Measurements from ENCODE around the gene MICALL1.

MICALL1 gene

DNA sequence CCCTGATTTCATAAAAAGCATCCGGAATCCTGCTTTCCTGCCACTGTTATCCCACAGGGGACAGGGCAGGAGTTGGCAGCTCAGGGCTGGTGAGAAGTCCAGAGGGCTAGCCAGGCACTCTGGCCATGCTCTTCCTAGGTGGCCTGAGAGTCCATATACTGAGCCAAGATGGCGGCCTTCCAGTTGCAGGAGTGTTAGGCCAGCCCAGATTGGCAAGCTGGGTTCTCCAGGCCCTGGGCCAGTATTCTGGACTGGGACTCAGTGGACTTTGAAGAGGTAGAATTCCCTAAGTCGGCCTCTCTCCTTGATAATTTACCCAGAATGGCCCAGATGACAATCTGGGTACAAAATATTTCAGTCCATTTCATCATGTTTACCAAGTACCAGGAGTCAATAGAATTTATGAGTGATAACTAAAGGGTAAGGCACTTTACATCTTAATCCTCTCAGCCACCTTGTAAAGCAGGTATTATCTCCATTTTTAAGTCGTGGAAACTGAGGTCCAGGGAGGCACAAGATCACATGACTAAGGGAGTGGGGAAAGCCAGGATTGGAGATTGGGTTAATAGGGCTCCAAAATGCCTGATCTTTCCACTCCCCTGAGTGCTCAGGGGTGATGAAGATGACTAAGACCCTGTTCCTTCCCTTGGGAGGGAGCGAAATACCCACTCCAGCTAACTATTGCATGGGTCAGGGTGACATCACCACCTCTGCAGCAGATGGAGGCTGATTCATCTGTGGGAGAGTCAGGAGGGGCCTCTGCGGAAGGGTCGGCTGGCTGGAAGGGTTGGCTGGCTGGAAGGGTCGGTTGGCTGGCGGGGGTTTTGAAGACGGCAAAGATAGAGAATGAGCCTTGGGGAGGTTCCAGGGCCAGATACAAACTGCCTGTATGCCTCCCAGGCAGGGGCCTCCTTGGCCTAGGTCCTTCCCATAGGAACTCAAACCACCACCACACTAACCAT, 1.2 kb upstream of the MICALL1 start:
- in situ Hi-C loops (cut with MboI; ENCODE audit: low sequenced_read_pairs): no loop called here

DNA sequence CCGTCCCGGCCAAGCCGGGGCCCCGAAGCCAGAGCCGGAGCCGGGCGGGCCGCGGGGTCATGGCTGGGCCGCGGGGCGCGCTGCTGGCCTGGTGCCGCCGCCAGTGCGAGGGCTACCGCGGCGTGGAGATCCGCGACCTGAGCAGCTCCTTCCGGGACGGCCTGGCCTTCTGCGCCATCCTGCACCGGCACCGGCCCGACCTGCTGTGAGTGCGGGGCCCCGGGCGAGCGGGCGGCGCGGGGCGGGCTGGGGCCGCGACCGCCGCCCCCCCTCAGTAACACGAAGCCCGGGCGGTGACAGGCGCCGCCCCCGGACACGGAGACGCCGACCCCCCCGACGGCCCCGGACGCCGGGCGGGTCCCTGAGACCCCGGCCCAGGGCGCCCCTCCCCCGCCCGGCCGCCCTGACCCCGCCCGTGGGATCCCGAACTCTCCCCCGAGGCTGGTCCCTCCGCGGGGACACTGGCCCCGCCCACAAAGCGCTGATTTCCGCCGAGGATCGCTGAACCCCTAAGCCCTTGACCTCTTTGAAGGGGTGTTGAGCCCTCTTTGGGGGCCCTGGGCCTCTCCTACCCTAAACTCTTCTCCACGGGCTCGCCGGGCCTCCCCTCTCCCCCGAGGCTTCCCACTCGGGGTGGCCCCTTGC, 389 bp downstream of the MICALL1 start:
- in situ Hi-C loops (cut with MboI; ENCODE audit: low sequenced_read_pairs): no loop called here

DNA sequence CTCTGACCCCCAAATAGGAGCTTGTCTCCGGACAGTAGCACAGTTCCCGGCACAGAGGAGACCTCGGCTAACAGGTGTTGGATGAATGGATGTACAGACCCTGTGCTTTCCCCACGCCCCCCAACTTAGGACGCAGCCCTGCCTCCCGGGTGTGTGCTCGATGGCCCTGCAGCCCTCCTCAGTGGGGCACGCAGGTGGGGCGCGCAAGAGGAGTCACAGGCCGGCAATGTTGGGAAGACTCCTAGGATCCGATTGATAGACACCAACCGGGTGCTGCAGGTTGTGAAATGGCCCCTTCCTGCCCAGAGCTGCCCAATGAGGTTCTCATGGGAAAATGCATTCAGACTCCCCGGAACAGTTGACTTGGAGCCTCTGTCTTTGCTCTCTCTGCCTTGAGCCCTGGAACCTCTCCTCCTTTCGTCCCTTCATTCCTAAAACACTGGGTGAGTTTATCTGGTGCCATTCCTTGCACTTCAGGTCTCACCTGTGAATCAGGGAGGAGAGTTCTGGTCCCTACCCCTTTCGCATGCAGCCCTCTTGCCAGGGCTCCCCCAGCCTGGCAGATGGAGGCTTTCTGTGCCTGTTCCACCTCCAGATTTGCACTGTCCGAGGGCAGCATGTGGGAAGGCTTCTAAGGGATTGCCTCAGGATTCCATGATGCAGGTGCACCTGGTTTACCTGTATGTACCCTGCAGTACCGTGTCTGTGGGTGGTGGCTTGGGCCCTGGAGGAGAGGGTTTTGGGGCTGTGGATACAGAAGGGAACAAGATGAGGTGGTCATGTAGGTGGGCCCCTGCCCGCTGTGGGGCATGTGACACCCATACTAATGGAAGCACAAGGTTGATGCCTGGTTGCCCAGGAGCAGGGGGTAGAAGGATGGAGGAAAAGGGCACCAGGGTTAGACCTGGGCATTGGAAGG, 1.2 kb downstream of the MICALL1 start:
- in situ Hi-C loops (cut with MboI; ENCODE audit: low sequenced_read_pairs): no loop called here

DNA sequence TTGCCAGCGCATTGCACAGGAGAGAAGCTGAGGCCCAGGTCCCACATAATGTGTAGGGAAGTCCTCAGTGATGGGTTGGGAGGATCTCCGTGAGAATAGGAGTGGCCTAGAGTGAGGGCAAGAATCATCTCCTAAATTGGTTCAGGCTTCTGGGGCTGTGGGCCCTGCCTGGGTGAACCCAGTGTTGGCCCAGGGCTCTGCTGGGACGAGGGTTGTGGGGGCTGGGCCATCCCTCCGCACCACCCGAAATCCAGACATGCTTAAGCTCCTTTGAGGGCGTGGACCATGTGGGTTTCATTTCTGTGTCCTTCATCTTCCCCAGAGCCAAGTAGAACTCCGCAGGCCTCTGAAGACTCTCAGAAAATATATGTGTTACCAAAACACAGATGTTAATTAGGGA, 3.7 kb downstream of the MICALL1 start:
- in situ Hi-C loops (cut with MboI; ENCODE audit: low sequenced_read_pairs): no loop called here

DNA sequence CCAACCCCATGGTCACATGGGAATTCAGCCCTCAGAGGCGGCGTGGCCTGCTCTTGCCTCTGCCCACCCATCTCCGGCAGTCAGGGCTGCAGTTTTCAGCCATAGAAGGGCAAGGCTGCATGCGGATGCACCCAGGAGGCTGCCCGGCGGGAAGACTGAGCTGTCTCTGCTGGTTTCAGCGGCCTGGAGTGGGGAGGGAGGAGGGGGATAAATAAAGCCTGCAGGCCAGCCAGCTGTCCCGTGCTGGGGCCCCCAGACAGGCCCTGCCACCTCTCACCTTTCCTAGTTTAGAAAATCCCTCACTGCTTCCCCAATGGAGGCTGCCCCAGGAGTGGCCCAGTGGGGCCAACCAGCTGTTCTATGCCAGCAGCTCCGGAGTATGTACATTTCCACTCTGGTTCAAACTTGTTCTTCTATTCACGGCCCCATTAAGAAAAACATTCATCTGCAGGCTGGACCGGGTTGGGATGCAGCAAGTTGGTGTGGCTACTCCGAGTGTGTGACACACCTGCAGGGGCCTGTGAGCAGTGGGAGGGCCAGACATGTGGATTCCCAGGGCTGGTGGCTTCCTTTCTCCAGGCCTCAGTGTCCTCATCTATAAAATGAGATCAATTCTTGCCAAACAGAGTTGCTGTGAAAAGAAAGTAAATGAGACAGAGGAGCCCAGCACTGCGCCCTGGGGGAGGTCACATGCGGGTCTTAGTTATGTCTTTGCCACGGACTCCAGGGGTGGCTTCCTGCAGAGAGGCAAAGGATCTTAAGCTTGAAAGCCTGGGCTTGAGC, 5.0 kb downstream of the MICALL1 start:
- in situ Hi-C loops (cut with MboI; ENCODE audit: low sequenced_read_pairs): no loop called here

DNA sequence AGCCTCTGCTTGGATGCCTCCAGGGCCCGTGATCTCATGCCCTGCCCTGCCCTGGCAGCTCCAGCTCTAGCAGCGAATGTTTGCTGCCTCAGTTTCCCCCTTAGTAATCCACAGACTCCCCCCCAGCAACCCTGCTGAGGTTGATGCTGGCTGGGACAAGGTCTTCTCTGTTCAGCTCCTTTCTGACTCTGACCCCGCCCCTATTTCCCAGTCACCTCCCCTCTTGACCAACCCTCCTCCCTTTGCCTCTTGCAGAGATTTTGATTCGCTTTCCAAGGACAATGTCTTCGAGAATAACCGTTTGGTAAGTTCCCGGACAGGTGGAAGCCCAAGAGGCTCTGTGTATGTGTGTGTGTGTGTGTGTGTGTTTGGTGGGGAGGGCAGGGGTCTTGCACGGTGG, 5.6 kb downstream of the MICALL1 start:
- in situ Hi-C loops (cut with MboI; ENCODE audit: low sequenced_read_pairs): no loop called here

DNA sequence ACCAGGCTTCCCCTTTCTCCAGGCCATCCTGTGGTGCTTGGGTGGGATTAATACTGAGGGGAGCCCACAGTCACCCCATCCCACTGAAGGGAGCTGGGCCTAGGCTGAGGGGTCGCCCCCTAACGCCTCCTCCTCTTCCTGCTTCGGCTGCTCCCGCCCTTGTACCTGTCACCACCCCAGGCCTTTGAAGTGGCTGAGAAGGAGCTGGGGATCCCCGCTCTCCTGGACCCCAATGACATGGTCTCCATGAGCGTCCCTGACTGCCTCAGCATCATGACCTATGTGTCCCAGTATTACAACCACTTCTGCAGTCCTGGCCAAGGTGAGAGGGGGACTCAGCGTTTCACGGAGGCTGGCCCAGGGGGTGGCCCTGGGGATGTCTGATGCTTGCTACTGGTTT, 6.1 kb downstream of the MICALL1 start:
- in situ Hi-C loops (cut with MboI; ENCODE audit: low sequenced_read_pairs): no loop called here

DNA sequence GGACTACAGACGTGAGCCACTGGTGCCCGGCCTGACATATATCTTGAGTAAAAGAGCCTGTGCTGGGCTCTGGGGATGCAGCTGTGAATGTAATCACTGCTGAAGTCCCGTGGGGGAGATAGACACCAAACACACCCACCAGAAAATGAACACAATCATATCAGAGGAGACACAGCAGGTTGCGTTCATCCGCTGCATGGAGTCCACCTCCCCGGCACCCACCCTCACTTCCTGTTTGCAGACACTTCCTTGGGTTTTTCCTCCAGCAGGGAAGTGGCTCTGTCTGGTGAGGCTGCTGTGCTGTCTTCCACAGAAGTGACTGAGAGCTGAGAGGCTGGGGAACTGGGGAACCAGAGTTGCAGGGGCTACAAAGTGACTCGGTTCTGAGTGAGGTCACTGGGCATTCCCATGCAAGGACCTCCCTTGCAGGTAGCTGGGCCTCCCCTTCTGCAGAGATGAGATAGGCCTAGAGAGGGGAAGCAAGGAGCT, 7.2 kb downstream of the MICALL1 start:
- in situ Hi-C loops (cut with MboI; ENCODE audit: low sequenced_read_pairs): no loop called here

DNA sequence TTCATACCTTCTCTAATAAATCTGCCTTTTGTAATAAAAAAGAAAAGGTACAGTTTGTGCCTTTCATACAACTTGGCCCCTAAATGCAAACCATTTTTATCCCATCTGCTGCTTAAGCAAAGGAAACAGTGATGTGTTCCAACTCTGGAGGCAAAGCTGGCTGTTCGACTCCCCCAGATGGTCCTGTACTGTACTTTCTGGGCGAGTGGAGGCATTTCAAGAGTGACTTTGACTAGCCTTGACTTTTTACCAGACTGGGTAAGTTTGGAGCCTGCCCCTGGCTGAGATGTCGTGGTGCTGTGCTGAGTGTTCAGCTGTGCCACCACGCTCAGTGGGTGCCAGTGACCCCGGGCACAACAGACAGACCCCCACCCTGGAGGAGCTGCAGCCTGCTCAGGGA, 10.2 kb downstream of the MICALL1 start:
- in situ Hi-C loops (cut with MboI; ENCODE audit: low sequenced_read_pairs): no loop called here

DNA sequence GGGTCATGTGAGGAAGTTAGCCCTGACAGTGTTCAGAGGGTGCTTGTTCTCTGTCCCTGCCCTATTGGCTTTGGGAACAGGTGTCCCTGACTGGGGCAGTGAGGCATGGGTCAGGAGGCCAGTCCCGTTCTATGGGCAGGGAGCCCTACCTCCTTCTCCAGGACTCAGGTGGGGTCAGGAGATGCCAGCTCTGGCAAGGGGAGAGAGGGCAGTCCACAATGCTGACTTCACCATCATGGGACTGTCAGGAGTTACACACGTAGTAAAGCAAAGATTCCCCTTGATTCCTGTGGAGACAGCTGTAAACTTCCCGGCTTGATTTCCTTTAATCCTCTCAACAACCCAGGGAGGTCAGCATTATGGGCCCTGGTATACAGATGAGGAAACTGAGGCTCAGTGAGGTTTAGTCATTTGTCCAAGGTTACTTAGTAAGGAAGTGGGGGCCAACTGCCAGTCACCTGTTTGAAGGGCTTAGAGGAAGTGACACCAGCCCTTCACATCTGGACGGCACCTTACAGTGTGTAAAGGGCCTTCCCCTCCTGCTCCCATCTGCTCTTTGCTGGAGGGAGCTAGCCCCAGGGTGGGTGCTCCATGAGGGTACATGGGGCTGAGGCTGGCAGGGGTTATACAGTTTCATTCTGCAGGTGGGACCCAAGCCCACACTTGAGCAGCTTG, 11.9 kb downstream of the MICALL1 start:
- in situ Hi-C loops (cut with MboI; ENCODE audit: low sequenced_read_pairs): no loop called here

DNA sequence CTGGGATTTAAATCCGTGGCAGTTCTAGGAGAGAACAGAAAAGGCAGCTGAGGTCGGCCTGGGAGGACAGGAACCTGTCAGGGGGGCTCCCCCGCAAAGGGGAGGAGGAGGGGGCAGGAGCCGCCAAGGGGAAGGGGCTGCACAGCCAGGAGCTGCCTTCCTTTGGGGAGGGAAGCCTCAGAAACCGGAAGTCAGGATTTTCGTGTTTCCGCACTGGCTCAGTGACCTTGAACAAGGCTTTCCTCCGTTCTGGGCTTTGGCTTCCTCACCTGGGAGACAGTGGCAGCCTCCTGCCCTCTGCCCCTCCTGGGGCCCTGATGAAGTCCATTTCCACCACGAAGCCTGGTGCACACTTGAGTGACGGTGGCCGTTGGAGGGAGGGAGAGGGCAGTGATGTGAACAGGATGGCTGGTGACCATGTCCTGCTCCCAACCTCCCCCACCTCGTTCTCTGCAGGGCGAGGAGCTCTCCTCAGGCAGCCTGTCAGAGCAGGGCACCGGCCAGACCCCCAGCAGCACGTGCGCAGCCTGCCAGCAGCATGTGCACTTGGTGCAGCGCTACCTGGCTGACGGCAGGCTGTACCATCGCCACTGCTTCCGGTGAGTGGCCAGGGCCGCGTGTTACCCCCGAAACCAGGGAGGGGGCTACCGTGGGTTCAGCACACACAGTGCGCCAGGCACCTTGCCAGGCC, 12.6 kb downstream of the MICALL1 start:
- in situ Hi-C loops (cut with MboI; ENCODE audit: low sequenced_read_pairs): no loop called here

DNA sequence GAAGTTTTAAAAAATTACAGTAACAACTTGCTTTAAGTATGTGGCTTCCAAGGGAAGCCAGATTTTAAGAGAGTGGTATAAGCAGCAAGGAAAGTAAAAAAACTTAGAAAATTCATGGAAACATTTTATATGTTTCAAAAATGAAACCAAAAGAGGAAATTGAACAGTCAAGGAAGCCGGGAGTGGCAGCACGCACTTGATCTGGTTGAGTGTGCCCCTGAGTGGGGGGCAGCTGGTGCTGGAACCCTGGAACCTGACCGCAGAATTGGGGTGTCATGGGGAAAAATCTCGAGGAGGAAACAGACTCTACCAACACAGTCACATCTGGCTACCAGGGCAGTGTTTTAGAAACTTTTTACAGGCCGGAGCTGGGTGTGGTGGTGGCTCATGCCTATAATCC, 14.0 kb downstream of the MICALL1 start:
- in situ Hi-C loops (cut with MboI; ENCODE audit: low sequenced_read_pairs): no loop called here

DNA sequence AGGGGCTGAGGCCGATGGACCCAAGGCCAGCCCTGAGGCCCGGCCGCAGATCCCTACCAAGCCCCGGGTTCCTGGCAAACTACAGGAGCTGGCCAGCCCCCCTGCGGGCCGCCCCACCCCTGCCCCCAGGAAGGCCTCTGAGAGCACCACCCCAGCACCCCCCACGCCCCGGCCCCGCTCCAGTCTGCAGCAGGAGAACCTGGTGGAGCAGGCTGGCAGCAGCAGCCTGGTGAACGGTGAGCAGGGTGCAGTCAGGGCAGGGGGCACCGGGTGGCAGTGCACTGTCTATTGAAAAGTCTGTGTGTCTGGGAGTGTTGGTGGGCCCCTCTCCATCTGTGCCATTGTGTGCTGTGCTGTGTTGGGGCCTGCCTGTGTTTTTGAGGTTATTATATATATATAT, 16.1 kb downstream of the MICALL1 start:
- in situ Hi-C loops (cut with MboI; ENCODE audit: low sequenced_read_pairs): no loop called here

DNA sequence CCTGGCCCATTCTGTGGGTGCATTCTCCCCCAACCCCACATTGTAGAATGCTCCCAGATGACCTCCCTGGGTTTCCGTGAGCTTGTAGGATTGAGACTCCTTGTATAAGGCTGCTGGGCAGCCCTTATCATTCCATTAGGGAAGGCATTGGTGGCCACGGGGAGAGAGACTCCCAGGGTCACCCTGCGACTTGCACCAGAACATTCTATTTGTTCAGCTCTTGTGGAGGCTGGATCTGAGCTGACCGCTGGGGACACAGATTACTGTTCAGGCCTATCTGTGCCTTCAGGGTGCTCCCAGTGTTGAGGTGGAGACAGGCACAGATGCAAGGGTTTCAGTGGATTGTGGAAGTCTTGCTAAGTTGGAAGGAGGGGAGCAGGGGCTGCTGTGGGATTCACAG, 17.8 kb downstream of the MICALL1 start:
- in situ Hi-C loops (cut with MboI; ENCODE audit: low sequenced_read_pairs): no loop called here

DNA sequence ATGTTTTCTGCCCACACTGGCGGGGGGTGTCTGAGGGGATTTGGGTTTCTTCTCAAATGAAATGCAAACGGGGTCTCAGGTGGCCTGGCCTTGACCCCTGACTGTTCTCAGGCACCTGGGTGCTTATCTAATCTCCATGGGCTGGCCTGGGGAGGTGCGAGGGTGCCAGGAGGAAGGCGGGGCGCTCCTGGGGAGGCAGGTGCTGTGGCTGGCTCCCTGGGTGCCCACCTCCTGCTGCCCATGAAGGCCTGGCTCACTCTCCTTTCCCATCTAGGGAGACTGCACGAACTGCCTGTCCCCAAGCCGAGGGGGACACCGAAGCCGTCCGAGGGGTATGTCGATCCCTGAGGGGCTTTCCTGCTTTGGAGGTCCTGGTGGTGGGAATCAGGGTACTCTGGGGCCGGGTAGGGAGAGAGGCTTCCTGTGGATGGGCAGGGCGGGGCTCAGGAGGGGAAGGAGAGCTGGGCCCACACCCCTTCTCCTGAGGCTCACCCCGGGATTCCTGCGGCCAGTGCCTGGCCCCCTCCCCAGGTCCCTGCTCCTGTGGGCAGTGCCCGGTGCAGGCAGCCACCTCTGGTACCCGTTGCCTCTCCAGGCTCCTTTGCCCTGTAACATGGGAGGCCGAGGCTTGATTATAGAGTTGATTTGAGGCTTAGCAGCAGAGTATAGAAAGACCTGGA, 18.4 kb downstream of the MICALL1 start:
- in situ Hi-C loops (cut with MboI; ENCODE audit: low sequenced_read_pairs): no loop called here

DNA sequence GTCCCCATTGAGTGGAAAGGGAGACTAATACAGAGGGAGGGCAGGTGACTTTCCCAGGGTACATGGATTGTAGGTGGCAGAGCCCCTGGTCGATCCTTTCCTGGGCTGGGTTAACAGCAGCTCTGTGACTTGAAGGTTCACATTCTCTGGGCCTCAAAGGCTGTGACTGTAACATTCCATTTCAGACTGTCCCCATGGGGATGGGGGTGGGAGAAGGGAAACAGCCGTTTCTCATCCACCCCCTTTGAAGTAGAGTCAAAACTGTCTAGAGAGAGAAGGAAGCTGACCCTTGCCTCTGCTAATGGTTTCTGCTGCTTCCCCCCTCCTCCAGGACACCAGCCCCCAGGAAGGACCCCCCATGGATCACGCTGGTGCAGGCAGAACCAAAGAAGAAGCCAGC, 19.2 kb downstream of the MICALL1 start:
- in situ Hi-C loops (cut with MboI; ENCODE audit: low sequenced_read_pairs): no loop called here

DNA sequence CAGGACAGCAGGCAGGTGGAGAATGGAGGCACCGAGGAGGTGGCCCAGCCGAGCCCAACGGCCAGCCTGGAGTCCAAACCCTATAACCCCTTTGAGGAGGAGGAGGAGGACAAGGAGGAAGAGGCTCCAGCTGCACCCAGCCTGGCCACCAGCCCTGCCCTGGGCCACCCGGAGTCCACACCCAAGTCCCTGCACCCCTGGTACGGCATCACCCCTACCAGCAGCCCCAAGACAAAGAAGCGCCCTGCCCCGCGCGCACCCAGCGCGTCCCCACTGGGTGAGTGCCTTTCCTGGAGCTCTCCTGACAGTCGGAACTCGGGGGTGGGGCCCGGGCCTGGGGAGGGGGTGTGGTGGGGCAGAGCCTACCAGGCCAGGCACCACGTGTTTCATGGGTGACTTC, 19.7 kb downstream of the MICALL1 start:
- in situ Hi-C loops (cut with MboI; ENCODE audit: low sequenced_read_pairs): no loop called here

DNA sequence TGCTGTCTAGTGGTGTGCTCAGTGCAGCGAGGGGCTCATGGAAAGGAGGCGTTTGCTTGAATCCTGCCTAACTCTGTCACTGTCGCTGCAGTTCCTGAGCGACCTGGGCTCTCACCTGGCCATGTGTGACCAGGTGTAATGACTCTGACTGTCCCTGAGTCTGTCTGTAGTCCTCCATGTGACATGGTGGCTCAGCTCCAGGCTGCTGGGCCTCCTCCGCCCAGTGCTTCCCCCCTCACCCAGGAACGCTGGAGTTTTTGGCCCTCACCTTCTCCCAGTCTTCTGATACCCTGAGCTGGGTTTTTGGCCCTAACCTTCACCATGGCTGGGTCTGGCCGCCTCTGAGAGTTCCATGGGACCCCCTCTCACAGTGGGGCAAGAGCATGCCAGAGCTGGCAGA, 20.3 kb downstream of the MICALL1 start:
- in situ Hi-C loops (cut with MboI; ENCODE audit: low sequenced_read_pairs): no loop called here
